ENCODE results near the gene SDC4.

The SDC4 gene

GRCh38 chr20:45347936-45348778 is at the start of gene SDC4:
Gene SDC4 (minus strand): TSS chr20:45348424. CDS start chr20:45348384, 40 bp downstream.
- FAIRE-seq (peak; percentile 74), DNase-seq (ENCODE audit: insufficient read length, low spot score) (peak; percentile 87)

- DNase-seq (ENCODE audit: insufficient read length, low spot score) (no peak), FAIRE-seq (peak; percentile 92)
Measured at GRCh38 chr20:45395114-45395415, 46.8 kb upstream of the SDC4 start.

- peak; percentile 88 for FAIRE-seq
Measured at GRCh38 chr20:45394221-45395113, 46.2 kb upstream of the SDC4 start.

GRCh38 chr20:45392733-45393132 is 44.5 kb upstream of the SDC4 start:
- FAIRE-seq (peak; percentile 59), DNase-seq (ENCODE audit: insufficient read length, low spot score) (no peak)

More at GRCh38 chr20:45394221-45395113, 46.2 kb upstream of the SDC4 start:
- DNase-seq (ENCODE audit: insufficient read length, low spot score) = no peak

- DNase-seq (ENCODE audit: insufficient read length, low spot score) (no peak), FAIRE-seq (no peak)
Measured at GRCh38 chr20:45391559-45391958, 43.3 kb upstream of the SDC4 start.

- FAIRE-seq (peak; percentile 28), DNase-seq (ENCODE audit: insufficient read length, low spot score) (no peak)
Measured at GRCh38 chr20:45390931-45391330, 42.7 kb upstream of the SDC4 start.

- no peak for FAIRE-seq
- DNase-seq (ENCODE audit: insufficient read length, low spot score) = no peak
Measured at GRCh38 chr20:45387274-45387673, 39.0 kb upstream of the SDC4 start.

GRCh38 chr20:45378191-45378590 is 30.0 kb upstream of the SDC4 start, which contains the start of gene TP53TG5:
Gene TP53TG5 (minus strand): TSS chr20:45378325. CDS start chr20:45378236, 89 bp downstream.
- DNase-seq (ENCODE audit: insufficient read length, low spot score) (no peak), FAIRE-seq (peak; percentile 9)

- DNase-seq (ENCODE audit: insufficient read length, low spot score) (no peak), FAIRE-seq (no peak)
Measured at GRCh38 chr20:45377269-45377668, 29.0 kb upstream of the SDC4 start.

GRCh38 chr20:45374966-45375365 is 26.7 kb upstream of the SDC4 start:
- no peak for FAIRE-seq
- no peak for DNase-seq (ENCODE audit: insufficient read length, low spot score)

- FAIRE-seq (no peak), DNase-seq (ENCODE audit: insufficient read length, low spot score) (no peak)
Measured at GRCh38 chr20:45374101-45374467, 25.9 kb upstream of the SDC4 start.

GRCh38 chr20:45373353-45374100 is 25.3 kb upstream of the SDC4 start:
- DNase-seq (ENCODE audit: insufficient read length, low spot score) (peak; percentile 89), FAIRE-seq (peak; percentile 96)

GRCh38 chr20:45372646-45373352 is 24.6 kb upstream of the SDC4 start:
- peak; percentile 83 for FAIRE-seq
- DNase-seq (ENCODE audit: insufficient read length, low spot score) = no peak

- FAIRE-seq = peak; percentile 28
Measured at GRCh38 chr20:45372241-45372640, 24.0 kb upstream of the SDC4 start.

GRCh38 chr20:45370571-45371160 is 22.4 kb upstream of the SDC4 start:
- DNase-seq (ENCODE audit: insufficient read length, low spot score) (no peak), FAIRE-seq (peak; percentile 16)

More at GRCh38 chr20:45372241-45372640, 24.0 kb upstream of the SDC4 start:
- DNase-seq (ENCODE audit: insufficient read length, low spot score) = no peak

- FAIRE-seq (peak; percentile 16), DNase-seq (ENCODE audit: insufficient read length, low spot score) (no peak)
Measured at GRCh38 chr20:45368221-45368980, 20.2 kb upstream of the SDC4 start.

- FAIRE-seq = no peak
- DNase-seq (ENCODE audit: insufficient read length, low spot score) = no peak
Measured at GRCh38 chr20:45367126-45367525, 18.9 kb upstream of the SDC4 start.

GRCh38 chr20:45366631-45367030 is 18.4 kb upstream of the SDC4 start:
- no peak for DNase-seq (ENCODE audit: insufficient read length, low spot score)
- peak; percentile 46 for FAIRE-seq

- DNase-seq (ENCODE audit: insufficient read length, low spot score) (no peak), FAIRE-seq (no peak)
Measured at GRCh38 chr20:45366192-45366591, 18.0 kb upstream of the SDC4 start.
